Heart left ventricle (tissue), 13 donors: Measurements from ENCODE around the gene B3GALT2.

Experiments
- POLR2A ChIP-seq, 2 donors: fragments of 450-650 bp; IDR thresholded peaks; one replicate each; pipeline ENCODE4 v1.6.1; 2017; ENCODE audit warnings: antibody characterized with exemption in 2 of 2, mild to moderate bottlenecking in 2 of 2, moderate library complexity in 2 of 2
- TF ChIP-seq, protein P1 (sequence below), 12 donors: fragments of 200-600 bp; sonication (generic) in 4 of 12; IDR thresholded peaks; one replicate each; pipeline versions ENCODE4 v1.5.0 to v1.8.0; 2018 to 2022; ENCODE audit warnings: antibody characterized with exemption in 12 of 12, mild to moderate bottlenecking in 5 of 12
- donor health status: ischemic (EF 13 %, LVEDD 7.1; RV severe dilation, severe dysfunction).
- donor health status: DM: no; HTN: yes; CAD: no.
- donor health status: DM: no; HTN: no; CAD: no.
- donor health status: ischemic (EF 25% LVEDD 6.9; RV normal size, moderate dysfunction).
- donor health status: ischemic (EF 25% LVEDD 5.7; RV mildly dilated, moderate dysfunction).
- donor health status: ischemic (EF 35%, LVEDD 5.7; RV mildly dilated, moderate dysfunction).
- donor health status: nonischemic (EF 11% LVEDD 7.7; RV severe dilation, severe dysfunction).
- donor health status: DM: yes; HTN: yes; CAD: no.
- donor health status: PGD.
- donor health status: ischemic (EF 29% LVEDD 5.4; RV normal size, mild dysfunction).
- donor health status: nonischemic (EF 23%, LVEDD 6.1; RV moderate dilation, normal function).

DNA sequence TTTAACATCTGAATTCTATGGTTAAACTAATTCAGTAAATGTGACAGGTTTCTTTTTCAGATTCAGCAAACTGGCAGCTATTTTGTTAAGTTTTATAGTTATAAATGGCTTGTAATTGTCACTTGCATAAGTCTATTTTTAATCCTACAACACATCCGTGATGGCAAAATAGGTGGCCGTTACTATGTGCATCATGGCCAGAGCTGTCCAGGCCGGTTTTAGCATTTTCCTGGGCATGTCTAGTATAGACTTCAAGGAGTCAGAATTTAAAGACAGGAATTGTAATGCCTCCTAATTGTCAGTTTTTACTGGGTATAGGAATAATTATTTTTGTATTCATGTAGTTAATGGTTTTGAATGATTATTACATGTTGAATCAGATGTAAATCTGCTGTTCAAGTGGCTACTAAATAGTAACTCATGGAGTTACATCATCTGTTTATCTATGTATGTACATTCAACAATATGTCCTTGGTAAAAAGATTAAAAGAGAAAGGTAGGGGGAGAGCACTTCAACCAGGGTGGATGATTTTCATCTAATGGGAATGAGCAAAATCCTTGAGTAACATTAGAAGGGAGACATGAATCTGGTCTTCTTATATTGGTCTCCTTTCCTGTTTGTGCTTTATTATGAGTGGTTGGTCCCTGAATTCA is 3.2 kb upstream of the B3GALT2 start:
- TF ChIP-seq POLR2A (IDR thresholded peaks at IDR 0.05), result no peak
- TF ChIP-seq, protein P1, sequence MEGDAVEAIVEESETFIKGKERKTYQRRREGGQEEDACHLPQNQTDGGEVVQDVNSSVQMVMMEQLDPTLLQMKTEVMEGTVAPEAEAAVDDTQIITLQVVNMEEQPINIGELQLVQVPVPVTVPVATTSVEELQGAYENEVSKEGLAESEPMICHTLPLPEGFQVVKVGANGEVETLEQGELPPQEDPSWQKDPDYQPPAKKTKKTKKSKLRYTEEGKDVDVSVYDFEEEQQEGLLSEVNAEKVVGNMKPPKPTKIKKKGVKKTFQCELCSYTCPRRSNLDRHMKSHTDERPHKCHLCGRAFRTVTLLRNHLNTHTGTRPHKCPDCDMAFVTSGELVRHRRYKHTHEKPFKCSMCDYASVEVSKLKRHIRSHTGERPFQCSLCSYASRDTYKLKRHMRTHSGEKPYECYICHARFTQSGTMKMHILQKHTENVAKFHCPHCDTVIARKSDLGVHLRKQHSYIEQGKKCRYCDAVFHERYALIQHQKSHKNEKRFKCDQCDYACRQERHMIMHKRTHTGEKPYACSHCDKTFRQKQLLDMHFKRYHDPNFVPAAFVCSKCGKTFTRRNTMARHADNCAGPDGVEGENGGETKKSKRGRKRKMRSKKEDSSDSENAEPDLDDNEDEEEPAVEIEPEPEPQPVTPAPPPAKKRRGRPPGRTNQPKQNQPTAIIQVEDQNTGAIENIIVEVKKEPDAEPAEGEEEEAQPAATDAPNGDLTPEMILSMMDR (IDR thresholded peaks at IDR 0.05), result no peak
